ES-I3 (cell line): ENCODE measurements around the gene EGFL7.

Source experiments
- H3K36me3 ChIP-seq: 2 replicates; pipeline ENCODE4 v1.6.1; 2013; ENCODE audit warnings: mild to moderate bottlenecking, low read length, control low read depth, moderate library complexity; ENCODE audit not compliant: insufficient read depth
- H3K4me1 ChIP-seq: 2 replicates; pipeline ENCODE4 v1.6.1; 2013; ENCODE audit warnings: mild to moderate bottlenecking, control low read depth, low read length; ENCODE audit not compliant: insufficient read depth
- H3K9ac ChIP-seq: 2 replicates; pipeline ENCODE4 v1.6.1; 2013; ENCODE audit warnings: low read depth, mild to moderate bottlenecking, low read length, moderate library complexity
- H3K9me3 ChIP-seq: 2 replicates; pipeline ENCODE4 v1.6.1; 2013; ENCODE audit warnings: mild to moderate bottlenecking, low read length, moderate library complexity; ENCODE audit not compliant: control insufficient read depth, insufficient read depth

The EGFL7 gene

DNA sequence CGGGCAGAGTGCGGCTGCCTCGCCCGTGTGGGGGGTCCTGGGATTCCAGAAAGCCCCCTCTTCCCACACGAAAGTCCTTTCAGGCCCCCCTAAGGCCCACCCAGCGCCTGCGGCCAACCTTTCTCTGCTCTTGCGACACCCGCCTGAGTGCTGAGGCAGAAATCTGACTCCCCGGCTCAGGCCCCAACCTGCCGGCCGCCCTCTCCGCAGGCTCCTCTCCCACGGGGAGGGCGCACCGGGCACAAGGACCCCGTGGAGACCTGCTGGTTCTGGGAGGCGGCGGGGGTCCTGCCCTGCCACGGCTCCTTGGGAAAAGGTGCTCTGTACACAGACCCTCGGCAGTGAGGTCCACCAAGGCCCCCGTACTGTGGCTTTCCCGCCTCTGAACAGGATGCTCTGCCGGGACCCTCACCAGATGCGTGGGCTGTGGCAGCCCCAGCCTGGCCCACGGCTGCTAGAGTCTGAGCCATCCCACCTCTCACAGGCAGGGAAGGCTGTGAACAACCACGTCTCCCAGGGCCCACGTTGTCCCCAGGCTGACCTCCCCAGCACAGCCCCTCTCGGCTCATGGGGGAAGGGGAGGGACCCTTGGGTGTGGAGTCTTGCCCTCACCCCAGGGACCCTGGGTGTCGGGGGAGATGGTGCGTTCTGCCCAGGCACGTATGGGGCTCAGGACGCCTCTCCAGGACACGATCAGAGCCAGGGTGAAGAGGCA lies 41.5 kb upstream of the EGFL7 start:
- Histone ChIP-seq H3K36me3 (no peaks in the 10 kb centered on the region), H3K4me1 (no peaks in the 10 kb centered on the region; the same call in 1 of the 2 replicates), H3K9ac (no peak overlapping the region), H3K9me3 (no peaks in the 10 kb centered on the region)

GRCh38 chr9:136621734-136622093 lies 41.0 kb upstream of the EGFL7 start:
- Histone ChIP-seq H3K4me1 (no peaks in the 10 kb centered on the region; the same call in 1 of the 2 replicates), H3K9me3 (no peaks in the 10 kb centered on the region), H3K36me3 (no peaks in the 10 kb centered on the region), H3K9ac (no peak overlapping the region)

DNA sequence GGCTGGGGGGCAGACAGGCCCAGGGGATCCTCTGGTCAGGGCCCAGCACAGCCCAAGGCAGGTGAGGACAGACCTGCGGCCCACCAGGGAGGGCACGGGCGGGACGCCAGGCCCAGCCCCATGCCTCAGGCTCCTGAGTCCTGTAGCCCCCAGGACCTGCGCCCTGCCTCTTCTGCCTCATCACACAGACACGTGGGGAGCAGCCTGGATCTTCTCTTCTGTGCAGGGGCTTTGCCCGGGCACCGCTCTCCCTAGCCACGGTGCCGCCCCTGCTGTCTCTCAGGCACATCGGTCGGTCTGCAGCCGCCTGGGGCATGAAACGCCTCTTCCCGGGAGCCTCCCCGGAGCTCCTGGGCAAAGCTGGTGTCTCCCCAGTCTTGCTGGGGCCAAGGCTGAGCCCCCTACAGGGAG lies 40.2 kb upstream of the EGFL7 start:
- Histone ChIP-seq H3K4me1 (no peaks in the 10 kb centered on the region; the same call in 1 of the 2 replicates), H3K9me3 (no peaks in the 10 kb centered on the region), H3K36me3 (no peaks in the 10 kb centered on the region), H3K9ac (no peak overlapping the region)

DNA sequence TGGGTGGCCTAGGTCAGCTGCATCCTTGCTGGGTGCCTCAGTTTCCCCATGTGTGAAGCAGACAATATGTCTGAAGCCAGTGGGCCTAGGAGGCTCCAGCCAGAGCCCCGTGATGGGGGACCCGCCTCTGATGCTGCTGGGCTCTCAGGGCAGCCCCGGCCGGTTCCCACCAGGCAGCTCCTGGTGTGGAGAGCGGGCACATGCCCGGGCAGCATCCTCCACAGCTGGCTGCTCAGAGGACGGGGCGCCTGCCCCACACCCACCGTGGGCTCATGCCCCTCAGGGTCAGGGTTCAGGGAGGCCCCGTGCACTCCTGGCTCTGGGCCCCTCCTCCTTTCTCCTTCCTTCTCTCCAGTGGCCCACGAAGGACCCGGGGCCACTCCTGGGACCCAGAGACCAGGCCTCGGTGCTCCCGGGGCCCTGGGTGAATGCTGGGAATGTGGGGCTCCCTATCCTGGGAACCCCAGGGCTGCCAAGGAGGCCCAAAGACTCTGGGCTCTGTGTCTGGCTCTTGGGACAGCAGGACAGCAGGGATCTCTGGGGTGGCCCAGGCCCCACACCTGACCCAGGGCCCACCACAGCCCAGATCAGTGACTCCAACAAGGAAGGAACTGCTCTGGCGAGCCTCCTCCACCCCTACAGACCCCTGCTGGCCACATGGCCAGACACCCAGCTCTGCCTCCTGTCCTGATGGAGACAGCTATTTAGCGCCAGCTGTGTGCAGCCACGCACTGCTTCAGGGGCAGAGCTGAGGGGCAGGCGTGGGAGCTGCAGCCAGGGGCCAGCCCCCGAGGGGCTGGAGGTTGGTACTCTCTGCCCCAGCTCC lies 39.5 kb upstream of the EGFL7 start:
- no peaks in the 10 kb centered on the region for H3K36me3 ChIP-seq
- no peak overlapping the region for H3K9ac ChIP-seq
- no peaks in the 10 kb centered on the region for H3K9me3 ChIP-seq
- no peaks in the 10 kb centered on the region; the same call in 1 of the 2 replicates for H3K4me1 ChIP-seq

- H3K4me1 ChIP-seq: no peaks in the 10 kb centered on the region; the same call in 1 of the 2 replicates
- no peaks in the 10 kb centered on the region for H3K9me3 ChIP-seq
- no peaks in the 10 kb centered on the region for H3K36me3 ChIP-seq
- no peak overlapping the region for H3K9ac ChIP-seq
Measured at GRCh38 chr9:136623842-136624183, 38.9 kb upstream of the EGFL7 start.

- Histone ChIP-seq H3K4me1 (no peaks in the 10 kb centered on the region; the same call in 1 of the 2 replicates), H3K36me3 (no peaks in the 10 kb centered on the region), H3K9ac (no peak overlapping the region), H3K9me3 (no peaks in the 10 kb centered on the region)
Measured at GRCh38 chr9:136624184-136624951, 38.3 kb upstream of the EGFL7 start.

DNA sequence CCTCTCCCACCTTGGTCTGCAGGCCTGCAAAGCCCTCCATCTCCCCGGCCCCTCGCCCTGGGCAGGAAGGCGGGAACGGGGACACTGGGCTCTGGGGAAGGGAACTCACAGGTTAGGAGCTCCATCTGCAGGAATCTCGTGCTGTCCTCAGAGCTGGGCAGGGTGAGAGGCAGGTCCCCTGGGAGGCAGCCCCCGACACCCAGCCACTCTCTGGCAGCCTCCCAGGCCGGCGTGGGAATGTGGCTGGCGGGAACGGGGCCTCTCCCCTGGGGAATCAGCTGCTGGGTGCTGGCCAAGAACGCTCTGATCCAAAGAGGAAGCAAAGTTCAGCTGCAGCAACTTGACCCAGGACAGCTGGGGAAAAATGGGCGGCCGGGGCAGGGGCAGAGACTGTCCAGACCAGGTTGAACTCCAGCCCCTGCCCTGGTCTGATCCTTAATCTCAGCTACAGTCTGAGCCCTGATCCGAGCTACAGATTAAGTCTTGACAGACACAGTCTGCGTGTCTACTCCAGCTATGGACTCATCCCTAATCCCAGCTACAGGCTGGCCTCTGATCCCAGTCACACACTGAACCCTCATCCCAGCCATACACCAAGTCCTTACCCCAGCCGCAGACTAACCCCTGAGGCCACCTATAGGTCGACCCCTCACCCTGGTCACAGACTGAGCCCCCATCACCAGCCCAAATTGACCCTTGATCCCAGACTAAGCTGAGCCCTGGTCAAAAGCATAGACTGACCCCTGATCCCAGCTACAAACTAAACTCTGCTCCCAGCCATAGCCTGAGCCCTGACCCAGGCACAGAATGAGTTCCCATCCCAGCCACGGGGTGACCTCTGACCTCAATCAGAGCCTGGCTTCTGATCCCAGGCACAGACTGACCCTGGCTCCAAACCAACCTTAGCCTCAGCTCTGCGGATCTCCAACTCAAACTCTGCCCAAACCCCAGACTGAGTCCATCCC lies 37.3 kb upstream of the EGFL7 start:
- no peaks in the 10 kb centered on the region for H3K36me3 ChIP-seq
- no peaks in the 10 kb centered on the region for H3K9me3 ChIP-seq
- H3K9ac ChIP-seq: no peak overlapping the region
- H3K4me1 ChIP-seq: no peaks in the 10 kb centered on the region; the same call in 1 of the 2 replicates

DNA sequence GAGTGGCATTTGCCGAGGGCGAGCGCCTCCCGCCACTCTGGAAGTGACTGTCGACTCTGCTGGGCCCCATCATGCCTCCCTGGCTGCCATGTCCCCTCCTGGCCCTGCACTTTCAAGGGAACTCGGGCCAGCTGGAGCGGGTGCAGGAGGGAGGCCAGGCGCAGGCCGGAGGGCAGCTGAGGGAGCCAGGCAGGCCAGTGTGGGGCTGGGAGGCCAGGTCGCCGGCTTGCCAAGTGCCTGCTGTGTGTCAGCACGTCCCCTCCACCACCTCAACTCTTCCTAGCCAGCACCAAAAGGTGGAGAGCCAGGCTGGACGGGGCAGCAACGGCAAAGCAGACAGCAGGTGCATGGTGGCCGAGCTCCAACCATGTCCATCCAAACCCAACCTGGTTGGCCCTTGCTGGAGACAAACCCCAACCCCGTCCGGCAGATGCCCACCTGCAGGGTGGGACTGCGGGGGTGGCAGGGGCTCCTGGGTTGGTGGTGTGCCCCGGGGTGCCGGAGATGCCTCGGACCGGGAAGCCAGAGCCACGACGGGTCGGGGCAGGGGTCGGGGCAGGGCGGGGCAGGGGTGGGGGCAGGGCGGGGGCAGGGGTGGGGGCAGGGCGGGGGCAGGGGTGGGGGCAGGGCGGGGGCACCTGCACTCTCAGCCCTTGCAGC lies 36.5 kb upstream of the EGFL7 start:
- Histone ChIP-seq H3K4me1 (no peaks in the 10 kb centered on the region; the same call in 1 of the 2 replicates), H3K9me3 (no peaks in the 10 kb centered on the region), H3K36me3 (no peaks in the 10 kb centered on the region), H3K9ac (no peak overlapping the region)

- Histone ChIP-seq H3K9ac (no peak overlapping the region), H3K36me3 (no peaks in the 10 kb centered on the region), H3K4me1 (no peaks in the 10 kb centered on the region), H3K9me3 (no peaks in the 10 kb centered on the region)
Measured at GRCh38 chr9:136626740-136627642, 35.7 kb upstream of the EGFL7 start.

DNA sequence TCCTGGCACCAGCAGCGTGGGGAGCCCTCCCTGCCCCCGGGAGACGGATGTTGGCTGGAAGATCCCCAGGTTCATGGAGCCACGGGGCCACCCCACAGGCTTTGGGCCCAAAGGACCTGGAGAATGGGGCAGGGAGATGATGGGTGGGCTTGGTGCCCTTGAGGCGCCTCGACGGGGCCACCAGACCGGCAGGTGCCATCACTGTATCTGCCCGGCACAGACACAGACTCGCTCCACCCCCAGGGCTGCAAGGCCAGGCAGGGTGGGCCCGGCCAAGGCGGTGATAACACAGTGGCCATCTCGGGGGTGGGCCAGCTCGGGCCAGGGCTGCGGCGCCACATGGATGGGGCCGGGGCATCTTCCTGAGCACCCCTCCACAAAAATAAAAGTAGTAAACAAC lies 35.0 kb upstream of the EGFL7 start:
- no peaks in the 10 kb centered on the region for H3K36me3 ChIP-seq
- no peaks in the 10 kb centered on the region for H3K4me1 ChIP-seq
- no peak overlapping the region for H3K9ac ChIP-seq
- no peaks in the 10 kb centered on the region for H3K9me3 ChIP-seq

- Histone ChIP-seq H3K9ac (no peak overlapping the region), H3K9me3 (no peaks in the 10 kb centered on the region), H3K36me3 (no peaks in the 10 kb centered on the region), H3K4me1 (no peaks in the 10 kb centered on the region)
Measured at GRCh38 chr9:136628268-136628667, 34.4 kb upstream of the EGFL7 start.

- Histone ChIP-seq H3K9me3 (no peaks in the 10 kb centered on the region), H3K36me3 (no peaks in the 10 kb centered on the region), H3K9ac (no peak overlapping the region), H3K4me1 (no peaks in the 10 kb centered on the region)
Measured at GRCh38 chr9:136629001-136629878, 33.5 kb upstream of the EGFL7 start.
